Dermis blood vessel endothelial cell (primary cell): ENCODE data around the gene ATXN1. TPM values are rescaled to one million over a fixed set of nuclear protein-coding genes. Genes with fewer than 3 reads are reported as not detected.
"Not testable (repeated sequence)": the region's sequence is repeated elsewhere in the genome, so short reads cannot be mapped to it uniquely, and the experiment has no call there.

ENCODE experiments used
- DNase-seq: peaks from one replicate; pipeline ENCODE4 v3.0.0; 2010
- total RNA-seq: library from RNA; depleted of rRNA; stranded (reverse); fragments of >200 nt; gene quantifications from 2 replicates; pipeline ENCODE4 v1.2.3, GENCODE V29; 2014

The ATXN1 gene
- total RNA-seq, 1 donor from 2014 or later, result 15.3 TPM

DNA sequence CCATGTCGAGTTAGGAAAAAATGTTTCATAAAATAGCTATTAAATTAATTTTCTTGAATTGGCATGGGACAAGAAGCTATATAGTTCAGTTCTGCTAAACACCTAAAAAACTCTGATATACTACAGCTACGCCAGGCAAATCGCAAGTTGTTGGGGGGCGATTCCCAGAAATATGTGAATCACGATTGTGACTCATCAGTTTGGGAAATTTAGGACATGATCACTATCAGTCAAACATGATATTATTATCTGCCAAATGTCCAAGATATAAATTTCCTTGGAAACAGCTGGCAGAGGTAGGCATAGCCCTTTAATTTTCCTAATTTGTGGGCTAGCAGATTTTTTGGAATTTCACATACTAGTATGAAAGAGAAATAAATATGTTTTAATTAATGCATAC, 123.6 kb downstream of the ATXN1 start:
- no peak for DNase-seq

GRCh38 chr6:16635810-16636602, 125.3 kb downstream of the ATXN1 start:
- peak; percentile 27 for DNase-seq

- no peak for DNase-seq
These were observed 125.9 kb downstream of the ATXN1 start for GRCh38 chr6:16635291-16635809.

DNA sequence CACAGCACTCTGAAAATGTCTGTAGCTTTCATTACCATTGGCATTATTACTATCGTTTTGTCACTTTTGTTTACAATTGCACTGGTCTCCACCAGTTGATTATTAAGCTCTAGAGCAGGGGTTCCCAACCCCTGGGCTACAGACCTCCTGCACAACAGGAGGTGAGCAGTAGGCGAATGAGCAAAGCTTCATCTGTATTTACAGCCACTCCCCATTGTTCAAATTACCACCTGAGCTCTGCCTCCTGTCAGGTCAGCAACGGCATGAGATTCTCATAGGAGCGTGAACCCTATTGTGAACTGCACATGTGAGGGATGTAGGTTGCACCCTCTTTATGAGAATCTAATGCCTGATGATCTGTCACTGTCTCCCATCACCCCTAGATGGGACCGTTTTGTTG, 126.4 kb downstream of the ATXN1 start:
- DNase-seq, result no peak

GRCh38 chr6:16633961-16634360, 127.3 kb downstream of the ATXN1 start:
- DNase-seq, result no peak

DNA sequence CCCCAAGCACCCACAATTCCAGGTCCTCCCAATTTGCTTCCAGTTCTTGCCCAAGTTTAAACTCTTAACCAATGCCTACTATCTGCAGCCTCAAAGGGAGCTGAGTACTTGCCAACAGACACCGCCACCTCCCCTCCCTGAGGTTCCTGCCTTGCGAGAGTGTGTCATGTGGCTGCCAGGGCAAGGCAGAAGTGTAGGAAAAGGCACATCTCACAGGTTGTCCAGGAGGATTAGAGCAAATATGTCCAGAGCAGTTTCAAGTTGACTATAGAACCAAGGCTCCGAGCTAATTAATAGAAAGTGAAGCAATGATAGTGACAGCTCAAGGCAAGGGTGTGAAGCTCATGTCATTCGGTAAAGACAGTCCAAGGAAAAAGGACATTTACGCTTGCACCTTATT, 127.8 kb downstream of the ATXN1 start:
- no peak for DNase-seq

DNA sequence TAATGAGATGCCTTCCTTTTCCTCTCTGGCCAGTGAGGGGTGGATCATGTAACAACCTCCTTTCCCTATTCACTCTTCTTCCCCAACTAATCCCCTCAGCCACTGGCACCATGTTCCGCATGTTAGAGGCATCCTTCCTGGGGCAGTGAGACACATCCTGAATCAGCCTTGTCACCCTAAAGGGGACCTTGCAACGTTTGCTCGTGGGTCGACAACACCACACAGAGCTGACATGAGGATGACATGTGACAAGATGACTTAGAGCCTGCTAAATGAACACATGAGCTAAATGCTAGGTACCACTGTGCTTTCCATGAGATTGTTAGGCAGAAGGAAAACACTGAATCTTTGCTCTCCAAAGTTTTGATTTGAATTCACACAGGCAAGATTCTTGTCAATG, 129.2 kb downstream of the ATXN1 start:
- no peak for DNase-seq

DNA sequence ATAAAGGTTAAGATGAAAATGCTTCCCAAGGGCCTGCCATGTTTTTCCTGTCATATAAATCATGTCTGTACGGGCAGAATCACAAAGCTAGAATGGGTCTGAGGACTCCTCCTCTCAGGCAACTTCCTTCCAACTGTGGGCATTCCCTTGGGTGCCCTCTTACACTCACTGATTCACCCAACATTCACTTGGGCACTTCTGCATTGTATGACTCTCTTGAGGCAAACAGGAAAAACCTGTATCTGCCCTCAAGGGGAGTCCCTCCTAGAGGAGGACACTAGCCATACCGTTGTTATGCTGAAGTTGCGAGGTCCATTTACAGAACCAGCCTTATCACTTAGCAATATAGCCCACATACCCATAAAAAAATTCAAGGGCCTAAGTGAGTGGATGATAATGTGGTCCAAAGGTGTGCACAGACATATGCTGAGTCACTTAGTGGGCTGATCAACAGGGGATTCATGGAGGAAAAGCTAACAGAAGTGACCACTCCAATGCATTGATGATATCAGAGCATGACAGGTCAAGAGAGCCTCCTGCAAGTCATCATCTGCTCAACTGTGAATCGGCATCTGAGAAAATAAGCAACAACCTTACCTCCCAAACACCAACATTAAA, 131.1 kb downstream of the ATXN1 start:
- DNase-seq, result no peak

- not testable (repeated sequence) for DNase-seq
These were observed 132.7 kb downstream of the ATXN1 start for GRCh38 chr6:16628580-16628979.

- no peak for DNase-seq
These were observed 134.6 kb downstream of the ATXN1 start for GRCh38 chr6:16626650-16627049.

- DNase-seq, result no peak
These were observed 135.7 kb downstream of the ATXN1 start for GRCh38 chr6:16625291-16626265.

GRCh38 chr6:16624636-16625290, 136.5 kb downstream of the ATXN1 start:
- DNase-seq, result no peak

DNA sequence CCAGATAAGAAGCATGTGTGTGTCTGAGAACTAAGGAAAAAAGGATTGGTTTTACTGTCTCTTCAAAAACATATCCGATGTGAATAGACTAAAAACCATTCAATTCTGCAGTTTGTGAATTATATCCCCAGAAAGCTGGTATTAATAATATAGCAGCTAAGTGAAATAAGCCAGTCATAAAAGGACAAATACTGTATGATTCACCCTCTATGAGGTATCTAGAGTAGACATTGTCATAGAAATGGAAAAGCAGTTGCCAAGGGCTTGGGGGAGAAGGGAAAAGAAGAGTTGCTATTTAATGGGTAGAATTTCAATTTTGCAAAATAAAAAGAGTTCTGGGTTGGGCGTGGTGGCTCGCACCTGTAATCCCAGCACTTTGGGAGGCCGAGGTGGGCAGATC, 137.5 kb downstream of the ATXN1 start:
- DNase-seq, result no peak

GRCh38 chr6:16623029-16623653, 138.1 kb downstream of the ATXN1 start:
- peak; percentile 15 for DNase-seq

- no peak for DNase-seq
These were observed 139.1 kb downstream of the ATXN1 start for GRCh38 chr6:16622193-16622592.

- no peak for DNase-seq
These were observed 140.3 kb downstream of the ATXN1 start for GRCh38 chr6:16621002-16621401.

DNA sequence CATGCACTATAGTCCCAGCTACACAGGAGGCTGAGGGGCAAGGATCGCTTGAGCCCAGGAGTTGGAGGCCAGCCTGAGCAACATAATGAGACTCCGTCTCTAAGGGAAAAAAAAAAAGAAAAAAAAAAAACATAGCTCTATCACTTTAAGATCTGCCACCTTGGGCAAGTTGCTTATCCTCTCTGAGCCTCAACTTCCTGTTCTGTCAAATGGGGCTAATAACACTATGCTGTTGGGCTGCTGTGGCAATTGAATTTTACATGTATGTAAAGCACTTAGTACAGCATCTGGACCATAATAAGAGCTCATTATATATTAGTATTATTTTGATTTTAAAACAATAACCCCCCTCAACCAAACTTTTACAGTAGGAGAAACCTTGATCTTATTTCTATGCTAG, 141.5 kb downstream of the ATXN1 start:
- no peak for DNase-seq

DNA sequence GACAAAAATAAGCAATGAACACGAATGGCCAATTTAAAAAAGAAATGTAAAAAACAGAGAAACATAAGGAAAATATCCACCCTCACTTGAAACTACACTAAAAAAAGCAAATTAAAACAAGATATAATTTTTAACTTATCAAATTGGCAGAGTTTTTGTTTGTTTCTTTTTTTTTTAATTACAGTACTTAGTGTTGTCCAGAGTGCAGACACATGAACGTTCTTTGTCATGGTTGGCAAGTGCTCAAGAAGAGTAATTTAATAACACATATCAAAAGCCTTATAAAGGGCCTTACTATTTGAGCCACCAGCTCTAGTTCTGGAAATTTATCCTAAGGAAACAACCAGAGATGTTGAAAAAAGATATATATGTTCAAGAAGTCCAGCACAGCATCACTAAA, 142.3 kb downstream of the ATXN1 start:
- DNase-seq, result no peak

DNA sequence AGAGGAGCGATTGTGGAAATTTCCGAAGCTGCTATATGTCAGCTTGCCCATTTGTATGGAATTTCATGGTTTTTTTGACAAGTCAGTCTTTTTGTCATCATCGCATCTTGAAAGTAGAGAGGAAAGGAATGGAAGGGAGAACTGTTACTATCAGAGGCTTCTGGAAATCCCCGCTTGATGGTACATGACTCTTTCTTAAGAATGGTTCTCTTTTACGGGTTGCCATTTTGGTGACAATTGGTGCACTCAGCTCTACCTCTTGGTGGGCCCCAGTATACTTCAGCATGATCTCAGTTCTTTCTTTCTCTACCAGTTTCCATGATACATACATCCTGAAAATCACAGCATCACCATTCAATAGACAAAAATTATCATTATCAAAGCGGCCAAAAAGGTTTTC, 146.0 kb downstream of the ATXN1 start:
- DNase-seq, result not testable (repeated sequence)

GRCh38 chr6:16614143-16614542, 147.1 kb downstream of the ATXN1 start:
- DNase-seq, result not testable (repeated sequence)

- not testable (repeated sequence) for DNase-seq
These were observed 147.8 kb downstream of the ATXN1 start for GRCh38 chr6:16613504-16613903.

DNA sequence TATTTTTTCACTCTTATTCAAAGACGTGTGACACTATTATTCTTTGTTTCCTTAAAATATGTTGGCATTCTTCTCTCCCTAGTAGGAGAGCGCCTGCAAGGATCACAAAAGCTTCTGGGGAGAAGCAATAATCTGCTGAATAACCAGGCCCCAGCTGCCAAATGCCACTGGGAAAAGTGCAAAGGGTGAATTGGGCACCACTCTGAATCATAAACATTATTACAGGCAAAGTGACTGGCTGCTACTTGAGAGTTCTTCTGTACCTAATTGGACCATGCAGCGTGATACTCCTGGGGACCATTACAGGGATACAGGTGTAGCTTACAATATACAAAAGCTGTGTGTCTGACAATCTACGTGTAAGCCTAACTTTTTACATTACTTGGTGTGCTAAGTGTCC, 152.8 kb downstream of the ATXN1 start:
- DNase-seq, result no peak
